Measurements from ENCODE around the gene ZNF555.
"Not testable (repeated sequence)": the region's sequence is repeated elsewhere in the genome, so short reads cannot be mapped to it uniquely, and the experiment has no call there.

ZNF555 gene

DNA sequence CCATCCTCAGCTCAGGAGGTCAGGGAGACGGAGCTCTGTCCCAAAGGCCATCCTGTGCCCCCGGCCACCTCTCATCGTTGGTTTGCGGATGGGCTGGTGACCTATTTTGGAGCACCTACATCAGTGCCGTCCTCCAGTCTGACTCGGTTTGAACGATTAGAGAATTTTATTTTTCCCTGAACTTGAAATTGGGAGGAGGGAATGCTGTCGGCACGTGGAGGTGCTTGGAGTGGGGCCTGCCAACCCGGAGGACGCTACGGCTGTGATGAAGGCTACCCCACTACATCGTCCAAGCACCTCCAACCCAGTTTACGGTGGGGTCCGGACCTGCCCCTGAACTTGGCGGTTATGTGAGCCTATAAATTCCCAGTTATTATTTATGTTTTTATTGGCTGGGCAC, 24.6 kb upstream of the ZNF555 start:
- no peak for DNase-seq (ENCODE audit: low read depth)
- H3K4me3 ChIP-seq (ENCODE audit: low read depth, low read length): no peak overlapping the region
- TF ChIP-seq, protein P1, sequence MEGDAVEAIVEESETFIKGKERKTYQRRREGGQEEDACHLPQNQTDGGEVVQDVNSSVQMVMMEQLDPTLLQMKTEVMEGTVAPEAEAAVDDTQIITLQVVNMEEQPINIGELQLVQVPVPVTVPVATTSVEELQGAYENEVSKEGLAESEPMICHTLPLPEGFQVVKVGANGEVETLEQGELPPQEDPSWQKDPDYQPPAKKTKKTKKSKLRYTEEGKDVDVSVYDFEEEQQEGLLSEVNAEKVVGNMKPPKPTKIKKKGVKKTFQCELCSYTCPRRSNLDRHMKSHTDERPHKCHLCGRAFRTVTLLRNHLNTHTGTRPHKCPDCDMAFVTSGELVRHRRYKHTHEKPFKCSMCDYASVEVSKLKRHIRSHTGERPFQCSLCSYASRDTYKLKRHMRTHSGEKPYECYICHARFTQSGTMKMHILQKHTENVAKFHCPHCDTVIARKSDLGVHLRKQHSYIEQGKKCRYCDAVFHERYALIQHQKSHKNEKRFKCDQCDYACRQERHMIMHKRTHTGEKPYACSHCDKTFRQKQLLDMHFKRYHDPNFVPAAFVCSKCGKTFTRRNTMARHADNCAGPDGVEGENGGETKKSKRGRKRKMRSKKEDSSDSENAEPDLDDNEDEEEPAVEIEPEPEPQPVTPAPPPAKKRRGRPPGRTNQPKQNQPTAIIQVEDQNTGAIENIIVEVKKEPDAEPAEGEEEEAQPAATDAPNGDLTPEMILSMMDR (IDR thresholded peaks at IDR 0.05; ENCODE audit: insufficient read depth, low read depth, low read length, missing control alignments): no peak

DNA sequence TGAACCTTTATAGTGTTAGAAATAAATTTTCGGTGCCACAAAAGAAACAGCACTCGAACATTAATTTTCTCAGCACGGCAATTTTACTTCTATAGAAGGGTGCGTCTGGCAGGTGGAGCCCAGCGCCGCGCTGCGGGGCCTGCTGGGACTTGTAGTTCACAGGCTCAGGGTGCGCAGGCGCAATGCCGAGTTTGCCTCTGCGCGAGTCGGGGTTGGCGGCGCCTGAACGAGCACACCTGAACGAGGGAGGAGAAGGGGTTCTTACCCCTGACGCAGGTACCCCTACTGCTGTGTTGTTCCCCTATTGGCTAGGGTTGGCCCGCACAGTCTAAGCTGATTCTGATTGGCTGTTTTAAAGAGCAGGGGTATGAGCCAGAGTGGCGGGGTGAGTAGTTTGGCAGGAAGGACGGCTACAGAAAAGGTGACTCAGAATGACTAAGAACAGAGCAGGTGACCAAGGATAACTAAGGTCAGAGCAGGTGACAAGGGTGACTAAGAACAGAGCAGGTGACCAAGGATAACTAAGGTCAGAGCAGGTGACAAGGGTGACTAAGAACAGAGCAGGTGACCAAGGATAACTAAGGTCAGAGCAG, 23.9 kb upstream of the ZNF555 start:
- not testable (repeated sequence) for DNase-seq (ENCODE audit: low read depth); H3K4me3 ChIP-seq (ENCODE audit: low read depth, low read length)

DNA sequence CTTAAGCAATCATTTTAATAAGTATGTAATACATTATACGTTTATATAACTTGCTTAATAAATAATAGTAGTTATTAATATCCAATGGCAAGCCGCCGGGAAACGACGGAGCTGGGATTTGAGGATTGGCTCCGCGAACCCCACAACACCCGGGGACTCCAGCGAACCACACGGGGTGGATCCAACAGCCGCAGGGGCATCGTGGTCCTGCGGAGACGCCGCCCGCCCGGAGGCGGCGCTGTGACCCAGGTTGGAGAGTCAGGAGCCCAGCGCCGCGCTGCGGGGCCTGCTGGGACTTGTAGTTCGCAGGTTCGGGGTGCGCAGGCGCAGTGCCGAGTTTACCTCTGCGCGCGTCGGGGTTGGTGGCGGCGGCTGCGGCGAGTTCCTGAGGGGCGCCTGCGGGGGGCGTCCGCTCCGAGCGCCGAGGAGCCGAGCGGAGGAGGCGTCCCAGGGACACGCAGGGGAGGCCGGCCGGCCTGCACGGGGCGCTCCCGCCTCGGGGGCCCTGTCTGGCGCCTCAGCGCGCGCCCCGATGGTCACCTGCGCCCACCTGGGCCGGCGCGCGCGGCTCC, 21.6 kb upstream of the ZNF555 start, which contains the start of gene ZNF554:
Gene ZNF554, plus strand, starts transcription at position 329 of the 572 bp plus-strand sequence. Its CDS starts 204 bp downstream, at position 533.
- TF ChIP-seq, protein P1 (IDR thresholded peaks at IDR 0.05; ENCODE audit: insufficient read depth, low read depth, low read length, missing control alignments): peak; percentile 98
- peak; percentile 98 for DNase-seq (ENCODE audit: low read depth)
- H3K4me3 ChIP-seq (ENCODE audit: low read depth, low read length): peak within 1 kb of the TSS; percentile 76

DNA sequence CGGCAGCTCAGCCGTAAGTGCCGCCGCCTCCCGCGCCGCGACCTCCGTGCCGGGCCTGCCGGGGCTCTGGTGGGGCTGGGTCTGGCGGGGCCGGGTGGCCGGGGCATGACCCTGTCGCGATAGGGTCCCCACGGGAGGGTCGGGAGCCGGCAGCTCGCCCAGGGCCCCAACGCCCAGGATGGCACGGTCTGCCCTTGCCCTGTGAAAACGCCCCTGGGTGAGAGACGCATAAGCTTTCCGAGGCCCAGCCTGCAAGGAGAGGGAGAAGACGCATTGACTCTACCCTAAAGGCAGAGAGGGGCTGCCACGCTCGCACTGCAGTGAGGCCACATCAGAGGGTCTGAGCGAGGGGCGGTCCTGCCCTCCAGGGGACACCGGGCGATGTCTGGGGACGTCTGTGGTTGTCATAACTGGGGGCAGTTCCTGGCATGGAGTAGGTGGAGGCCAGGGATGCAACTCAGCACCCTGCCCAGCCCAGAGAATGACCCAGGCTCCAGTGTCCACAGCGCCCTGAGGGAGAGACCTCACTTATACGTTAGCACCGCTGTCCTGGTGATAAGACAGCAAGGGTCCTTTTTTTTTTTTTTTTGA, 21.1 kb upstream of the ZNF555 start:
- TF ChIP-seq, protein P1 (IDR thresholded peaks at IDR 0.05; ENCODE audit: insufficient read depth, low read depth, low read length, missing control alignments): no peak
- no peak for DNase-seq (ENCODE audit: low read depth)
- H3K4me3 ChIP-seq (ENCODE audit: low read depth, low read length): peak overlapping the region; percentile 76

DNA sequence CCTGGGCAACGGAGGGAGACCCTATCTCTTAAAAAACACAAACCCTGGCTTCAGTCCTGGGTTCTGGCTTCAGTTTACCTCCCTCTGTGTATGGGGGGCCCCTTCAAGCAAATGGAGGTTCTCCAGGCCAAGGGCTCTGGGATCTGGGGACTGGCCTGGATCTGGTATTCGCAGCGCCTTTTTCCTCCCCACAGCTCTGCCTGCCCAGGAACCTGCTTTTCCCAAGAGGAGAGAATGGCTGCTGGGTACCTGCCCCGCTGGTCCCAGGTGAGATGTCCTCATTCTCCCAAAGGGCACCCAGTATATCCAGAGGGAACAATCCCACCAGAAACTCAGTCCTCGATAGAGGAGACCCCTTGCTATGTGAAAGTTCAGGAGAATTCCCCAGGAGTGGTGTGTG, 18.4 kb upstream of the ZNF555 start:
- no peak overlapping the region for H3K4me3 ChIP-seq (ENCODE audit: low read depth, low read length)
- no peak for DNase-seq (ENCODE audit: low read depth)
- TF ChIP-seq, protein P1 (IDR thresholded peaks at IDR 0.05; ENCODE audit: insufficient read depth, low read depth, low read length, missing control alignments): no peak

DNA sequence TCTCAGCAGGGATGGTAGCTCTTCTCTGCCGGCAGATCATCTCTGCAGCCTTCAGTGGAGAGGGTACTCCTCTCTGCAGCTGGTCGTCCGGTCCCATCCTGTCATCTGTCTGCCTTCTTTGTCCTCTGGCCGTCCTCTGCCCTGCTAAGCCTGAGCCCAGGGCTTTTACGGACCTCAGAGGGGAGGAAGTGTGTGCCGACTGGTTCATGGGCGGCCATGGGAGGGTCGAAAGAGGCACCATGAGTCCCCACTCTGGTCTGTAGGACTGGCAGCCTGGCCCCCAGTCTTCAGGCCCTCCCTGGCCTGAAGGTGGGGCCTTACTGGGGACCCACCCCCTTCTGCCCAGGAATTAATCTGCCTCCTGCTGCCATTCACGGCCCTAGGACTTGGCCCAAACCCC, 17.6 kb upstream of the ZNF555 start:
- DNase-seq (ENCODE audit: low read depth): no peak
- no peak overlapping the region for H3K4me3 ChIP-seq (ENCODE audit: low read depth, low read length)
- TF ChIP-seq, protein P1 (IDR thresholded peaks at IDR 0.05; ENCODE audit: insufficient read depth, low read depth, low read length, missing control alignments): no peak

DNA sequence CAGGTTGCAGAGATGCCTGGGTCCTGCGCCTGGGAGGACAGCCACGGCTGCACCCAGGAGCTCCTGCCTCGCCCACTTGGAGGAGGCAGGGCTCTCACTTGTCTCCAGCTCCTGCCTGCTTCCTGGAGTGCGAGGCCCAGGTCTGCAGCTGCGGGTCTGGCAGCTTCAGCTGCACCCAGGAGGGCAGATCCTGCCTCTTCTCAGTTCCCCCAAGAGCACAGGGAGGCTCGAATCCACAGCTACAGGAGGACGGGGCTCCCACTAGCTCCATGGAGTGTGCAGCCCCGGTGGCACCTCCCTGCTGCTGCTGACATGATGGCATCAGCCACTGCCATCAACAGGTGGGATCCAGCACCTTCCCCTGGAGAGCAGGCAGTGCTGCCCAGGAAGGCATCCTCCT, 17.1 kb upstream of the ZNF555 start:
- DNase-seq (ENCODE audit: low read depth): no peak
- TF ChIP-seq, protein P1 (IDR thresholded peaks at IDR 0.05; ENCODE audit: insufficient read depth, low read depth, low read length, missing control alignments): no peak
- no peak overlapping the region for H3K4me3 ChIP-seq (ENCODE audit: low read depth, low read length)
